Fibroblast of skin of left biceps (primary cell): ENCODE measurements around the gene NXN.
"Not testable (repeated sequence)": the region's sequence is repeated elsewhere in the genome, so short reads cannot be mapped to it uniquely, and the experiment has no call there.

Source experiments
- DNase-seq, 2 experiments: peaks; one replicate each; pipeline ENCODE4 v3.0.0-alpha.2; 2013; ENCODE audit warnings: low read depth in 2 of 2

Gene NXN

GRCh38 chr17:800446-801242, 178.9 kb downstream of the NXN start:
- DNase-seq: no peak

- no peak for DNase-seq
These were observed 180.3 kb downstream of the NXN start for GRCh38 chr17:799261-799660.

DNA sequence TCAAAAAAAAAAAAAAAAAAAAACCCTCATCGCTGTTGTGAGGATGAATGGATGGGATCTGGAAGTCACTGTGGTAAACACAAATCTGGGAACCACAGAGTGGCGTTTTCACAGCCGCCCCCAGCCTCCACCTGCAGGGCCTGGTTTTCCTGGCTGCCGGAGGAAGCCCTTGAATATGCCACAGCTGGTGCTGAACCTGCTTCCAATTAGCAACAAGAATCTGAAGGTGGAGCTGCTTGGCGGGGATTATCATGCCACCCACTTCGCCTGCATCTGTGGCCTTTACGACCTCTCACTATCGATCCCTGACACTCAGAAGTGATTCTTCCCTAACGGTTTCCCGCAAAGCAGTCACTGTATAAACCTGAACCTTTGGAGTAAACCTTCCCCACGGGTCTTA, 181.3 kb downstream of the NXN start:
- DNase-seq: no peak

GRCh38 chr17:797236-797840, 182.2 kb downstream of the NXN start:
- no peak for DNase-seq

- no peak for DNase-seq
These were observed 183.0 kb downstream of the NXN start for GRCh38 chr17:796609-797008.

GRCh38 chr17:795721-796120, 183.9 kb downstream of the NXN start:
- no peak for DNase-seq

DNA sequence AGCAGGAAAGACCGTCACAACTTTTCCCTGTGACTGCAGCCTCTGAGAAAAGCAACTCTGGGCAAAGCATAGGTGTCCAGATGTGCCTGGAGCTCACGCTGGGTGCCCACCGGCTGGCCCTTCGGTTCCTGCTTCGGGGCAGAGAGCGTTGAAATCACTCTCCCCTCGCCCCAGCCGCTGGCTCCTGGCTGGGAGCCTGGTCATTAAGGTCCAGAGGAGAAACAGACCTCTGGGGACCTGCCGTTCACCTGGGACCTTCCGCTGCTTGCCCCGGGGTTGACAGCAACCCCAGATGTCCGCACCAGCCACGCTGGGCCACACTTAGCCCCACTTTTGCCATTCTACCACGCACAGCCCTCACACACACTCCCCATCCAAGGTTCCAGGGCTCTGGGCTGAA, 184.3 kb downstream of the NXN start:
- DNase-seq: no peak

DNA sequence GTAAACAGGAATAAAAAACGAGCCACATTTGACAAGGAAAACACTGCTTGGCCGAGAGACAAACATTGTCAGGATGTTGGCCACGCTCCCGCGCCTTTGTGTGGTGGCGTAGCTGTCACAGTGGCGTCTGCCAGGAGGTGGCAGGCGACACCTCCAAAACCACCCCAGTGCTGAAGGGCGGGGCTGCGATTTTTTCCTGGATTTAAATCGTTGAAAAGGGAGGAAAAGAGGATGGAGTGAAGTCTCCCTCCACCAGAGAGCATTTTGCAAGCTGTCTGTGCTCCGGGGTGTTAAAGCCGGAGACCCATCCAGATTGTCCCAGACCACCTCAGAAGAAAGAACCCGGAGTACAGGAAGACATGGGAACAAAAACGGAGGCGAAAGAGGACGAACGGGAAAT, 184.7 kb downstream of the NXN start:
- DNase-seq: peak; percentile 29 to 40

- DNase-seq: no peak
These were observed 187.3 kb downstream of the NXN start for GRCh38 chr17:792277-792676.

DNA sequence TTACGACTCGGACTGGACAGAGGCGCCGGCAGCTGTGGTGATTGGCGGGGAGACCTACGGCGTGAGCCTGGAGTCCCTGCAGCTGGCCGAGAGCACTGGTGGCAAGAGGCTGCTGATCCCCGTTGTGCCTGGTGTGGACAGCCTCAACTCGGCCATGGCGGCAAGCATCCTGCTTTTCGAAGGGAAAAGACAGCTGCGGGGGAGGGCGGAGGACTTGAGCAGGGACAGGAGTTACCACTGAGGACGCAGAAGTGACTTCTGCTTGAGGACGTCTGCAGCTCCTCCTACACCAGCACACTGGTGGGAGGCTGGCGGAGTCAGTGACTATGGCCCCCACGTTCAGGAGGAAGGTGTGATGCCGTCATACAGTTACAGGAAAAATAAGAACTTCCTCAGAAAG, 187.7 kb downstream of the NXN start:
- DNase-seq: no peak

DNA sequence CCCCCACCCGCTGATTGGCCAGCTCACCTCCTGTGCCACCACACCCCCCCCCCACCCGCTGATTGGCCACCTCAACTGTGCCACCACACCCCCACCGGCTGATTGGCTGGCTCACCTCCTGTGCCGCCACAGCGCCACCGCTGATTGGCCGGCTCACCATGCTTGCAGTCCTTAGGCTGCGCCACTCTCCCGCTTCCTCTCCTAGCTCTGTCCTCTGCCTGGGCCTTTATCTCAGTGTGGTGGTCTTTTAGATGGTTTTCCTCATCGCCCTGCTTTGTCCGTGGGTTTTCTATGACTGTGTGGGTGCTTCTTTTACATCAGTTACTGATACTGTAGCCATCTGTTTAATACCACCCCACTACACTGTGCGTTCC, 188.7 kb downstream of the NXN start:
- DNase-seq: not testable (repeated sequence)

DNA sequence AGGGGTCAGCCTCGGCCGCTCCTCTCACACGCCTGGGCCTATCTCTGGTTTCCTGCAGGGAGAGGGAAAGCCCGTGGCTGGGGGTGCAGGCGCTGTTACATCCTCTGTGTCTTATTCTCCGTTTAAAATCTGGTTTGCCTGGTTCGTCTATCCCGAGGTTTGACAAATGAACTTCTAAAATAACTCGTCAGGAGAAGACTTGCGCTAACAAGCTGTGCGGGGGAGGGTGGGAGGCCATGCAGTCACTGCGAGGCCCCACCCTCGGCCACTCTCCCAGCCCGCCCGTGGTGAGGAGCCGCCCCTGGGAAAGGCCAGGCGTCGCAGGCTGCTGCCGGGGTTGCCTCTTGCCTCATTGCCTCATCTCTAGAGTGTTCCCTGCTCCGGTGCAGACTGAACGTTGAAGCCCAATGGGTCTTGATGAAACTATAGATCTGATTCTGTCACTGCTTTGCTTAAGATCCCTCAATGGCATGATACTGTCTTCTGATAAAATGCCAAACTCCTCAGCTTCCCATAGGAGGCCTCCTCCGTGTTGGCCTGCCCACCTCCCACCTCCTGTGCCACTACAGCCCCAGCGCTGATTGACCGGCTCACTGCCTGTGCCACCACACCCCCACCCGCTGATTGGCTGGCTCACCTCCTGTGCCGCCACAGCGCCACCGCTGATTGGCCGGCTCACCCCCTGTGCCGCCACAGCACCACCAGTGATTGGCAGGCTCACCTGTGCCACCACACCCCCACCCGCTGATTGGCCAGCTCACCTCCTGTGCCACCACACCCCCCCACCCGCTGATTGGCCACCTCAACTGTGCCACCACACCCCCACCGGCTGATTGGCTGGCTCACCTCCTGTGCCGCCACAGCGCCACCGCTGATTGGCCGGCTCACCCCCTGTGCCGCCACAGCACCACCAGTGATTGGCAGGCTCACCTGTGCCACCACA, 189.4 kb downstream of the NXN start:
- DNase-seq: not testable (repeated sequence)

DNA sequence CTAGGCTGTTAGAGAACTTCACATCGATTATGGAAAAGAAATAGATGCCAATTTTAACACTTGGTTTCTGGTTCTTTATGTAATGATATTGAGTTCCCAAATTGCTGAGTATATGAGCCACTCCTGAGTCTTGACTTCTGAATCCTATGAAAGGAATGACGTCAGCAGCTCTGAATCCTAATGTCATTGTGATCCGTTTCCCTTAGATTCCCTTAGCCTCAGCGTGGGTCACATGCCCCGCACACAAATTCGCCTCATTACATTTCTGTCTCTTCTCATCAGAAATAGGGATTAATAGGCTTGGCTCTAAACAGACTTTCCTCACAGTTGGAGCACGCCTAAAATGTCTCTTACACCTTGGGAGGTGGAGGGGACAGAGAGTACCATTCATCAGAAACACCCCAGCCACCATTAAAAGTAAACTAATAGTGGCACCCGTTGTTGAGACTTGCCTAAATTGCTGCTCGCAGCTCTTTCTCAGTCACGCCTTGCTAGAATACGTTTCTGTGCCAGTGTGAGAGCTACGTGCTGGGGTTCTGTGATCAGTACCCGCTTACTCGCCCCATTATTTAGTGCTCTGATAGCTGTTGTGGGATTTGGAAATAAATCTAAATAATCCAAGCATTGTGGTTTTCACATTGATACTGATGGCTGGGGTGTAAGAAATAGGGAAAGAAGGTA, 190.3 kb downstream of the NXN start:
- DNase-seq: no peak

DNA sequence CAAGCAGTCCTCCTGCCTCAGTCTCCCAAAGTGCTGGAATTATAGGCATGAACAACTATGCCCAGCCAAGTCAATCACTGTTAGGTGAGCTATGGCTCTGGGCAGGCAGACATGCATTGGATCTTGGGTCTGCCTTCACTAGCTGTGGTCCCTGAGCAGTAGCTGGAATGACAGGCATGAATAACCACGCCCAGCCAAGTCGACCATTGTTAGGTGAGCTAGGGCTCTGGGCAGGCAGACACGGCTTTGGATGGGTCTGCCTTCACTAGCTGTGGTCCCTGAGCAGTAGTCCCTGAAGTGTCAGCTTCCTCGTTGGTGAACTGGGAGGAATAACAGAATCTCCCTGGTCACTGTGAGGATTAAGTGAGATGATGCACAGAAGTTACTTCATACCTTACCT, 191.0 kb downstream of the NXN start:
- no peak for DNase-seq

GRCh38 chr17:787641-788221, 191.8 kb downstream of the NXN start:
- DNase-seq: no peak

DNA sequence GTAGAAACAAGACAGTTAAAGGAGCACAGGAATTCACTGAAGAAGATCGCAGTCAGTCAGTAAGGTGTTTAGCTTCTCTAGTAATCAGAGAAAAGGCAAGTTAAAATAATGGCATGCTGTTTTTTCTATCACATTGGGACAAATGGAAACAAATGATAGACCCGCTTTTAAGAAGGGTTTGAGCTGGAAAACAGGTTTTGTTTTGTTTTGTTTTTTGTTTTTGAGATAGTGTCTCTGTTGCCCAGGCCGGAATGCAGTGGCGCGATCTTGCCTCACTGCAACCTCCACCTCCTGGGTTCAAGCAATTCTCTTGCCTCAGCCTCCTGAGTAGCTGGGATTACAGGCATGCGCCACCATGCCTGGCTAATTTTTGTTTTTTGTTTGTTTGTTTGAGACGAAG, 193.7 kb downstream of the NXN start:
- DNase-seq: not testable (repeated sequence)

DNA sequence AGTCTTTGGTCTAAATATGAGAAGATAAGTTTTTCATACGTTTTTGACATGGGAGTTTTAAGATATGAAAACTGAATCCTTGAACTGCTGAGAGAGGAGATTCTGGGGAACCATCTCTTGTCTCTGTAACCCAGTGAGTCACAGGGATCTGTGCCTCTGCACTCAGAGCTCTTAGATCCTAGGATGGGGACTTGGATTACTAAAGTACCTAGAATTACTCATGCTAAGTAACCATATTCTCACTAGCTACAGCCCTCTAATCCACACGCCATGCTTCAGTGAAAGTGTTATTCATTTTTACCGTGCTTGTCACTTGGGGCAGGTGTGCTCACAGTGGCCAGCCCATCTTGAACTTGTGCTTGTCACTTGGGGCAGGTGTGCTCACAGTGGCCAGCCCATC, 195.4 kb downstream of the NXN start:
- no peak for DNase-seq

- DNase-seq: peak; percentile 61 to 64
These were observed 197.5 kb downstream of the NXN start, which contains the start of the genes GLOD4 and MRM3 for GRCh38 chr17:781805-782731. Gene GLOD4, minus strand, starts transcription at chr17:782280. Its CDS starts 25 bp downstream, at chr17:782255. Gene MRM3, plus strand, starts transcription at chr17:782353. Its CDS starts 26 bp downstream, at chr17:782379.

GRCh38 chr17:778096-778495, 201.5 kb downstream of the NXN start:
- no peak for DNase-seq

DNA sequence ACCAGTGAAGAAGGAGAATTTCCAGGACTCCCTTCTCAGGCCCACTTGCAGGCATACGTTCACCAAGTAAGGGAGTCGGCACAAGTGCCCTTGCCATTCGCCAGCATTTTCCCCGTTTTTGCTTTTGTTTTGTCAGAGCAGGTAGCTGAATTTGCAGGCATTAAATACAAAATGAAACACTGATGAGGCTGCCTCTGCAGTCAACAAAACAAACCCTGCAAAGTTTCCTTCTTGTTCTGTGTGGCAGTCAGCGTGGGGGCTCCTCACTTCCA, 205.3 kb downstream of the NXN start:
- DNase-seq: no peak
